ENCODE measurements around the gene OXER1. TPM values are rescaled to one million over a fixed set of nuclear protein-coding genes. Genes with fewer than 3 reads are reported as not detected.

Gene OXER1
- total RNA-seq, 1 donor from 2014 or later = 1.7 TPM

GRCh38 chr2:42722320-42723190 is 41.4 kb downstream of the OXER1 start:
- H3K4me3 Mint-ChIP-seq (ENCODE audit: unreplicated experiment) = no peak overlapping the region
- peaks cover 10% of the 10 kb centered on the region for H3K4me1 Mint-ChIP-seq (ENCODE audit: low read depth)
- no peaks in the 10 kb centered on the region for H3K27me3 Mint-ChIP-seq (ENCODE audit: low read depth)
- peaks cover 2% of the 10 kb centered on the region for H3K36me3 Mint-ChIP-seq (ENCODE audit: low read depth)
- peak overlapping the region; percentile 41 for H3K27ac Mint-ChIP-seq (ENCODE audit: unreplicated experiment)
- H3K9me3 Mint-ChIP-seq (ENCODE audit: low read depth) = no peaks in the 10 kb centered on the region
- TF ChIP-seq CTCF (IDR thresholded peaks at IDR 0.05) = no peak
- no peak for DNase-seq (ENCODE audit: low spot score)

- no peak overlapping the region for H3K27ac Mint-ChIP-seq (ENCODE audit: unreplicated experiment)
- H3K27me3 Mint-ChIP-seq (ENCODE audit: low read depth) = no peaks in the 10 kb centered on the region
- DNase-seq (ENCODE audit: low spot score) = no peak
- no peaks in the 10 kb centered on the region for H3K36me3 Mint-ChIP-seq (ENCODE audit: low read depth)
- peaks cover 10% of the 10 kb centered on the region for H3K4me1 Mint-ChIP-seq (ENCODE audit: low read depth)
- H3K9me3 Mint-ChIP-seq (ENCODE audit: low read depth) = no peaks in the 10 kb centered on the region
- no peak for TF ChIP-seq CTCF (IDR thresholded peaks at IDR 0.05)
- no peak overlapping the region for H3K4me3 Mint-ChIP-seq (ENCODE audit: unreplicated experiment)
These were observed 42.0 kb downstream of the OXER1 start for GRCh38 chr2:42721898-42722297.

- Mint-ChIP-seq H3K4me3 (ENCODE audit: unreplicated experiment) (no peak overlapping the region), H3K36me3 (ENCODE audit: low read depth) (peaks cover 1% of the 10 kb centered on the region), H3K27ac (ENCODE audit: unreplicated experiment) (no peak overlapping the region), H3K4me1 (ENCODE audit: low read depth) (no peaks in the 10 kb centered on the region), H3K27me3 (ENCODE audit: low read depth) (no peaks in the 10 kb centered on the region), H3K9me3 (ENCODE audit: low read depth) (no peaks in the 10 kb centered on the region)
- no peak for TF ChIP-seq CTCF (IDR thresholded peaks at IDR 0.05)
- no peak for DNase-seq (ENCODE audit: low spot score)
These were observed 49.2 kb downstream of the OXER1 start for GRCh38 chr2:42714686-42715085.

- DNase-seq (ENCODE audit: low spot score) = no peak
- Mint-ChIP-seq H3K36me3 (ENCODE audit: low read depth) (peaks cover 3% of the 10 kb centered on the region), H3K27me3 (ENCODE audit: low read depth) (no peaks in the 10 kb centered on the region), H3K4me3 (ENCODE audit: unreplicated experiment) (no peak overlapping the region), H3K4me1 (ENCODE audit: low read depth) (no peaks in the 10 kb centered on the region), H3K9me3 (ENCODE audit: low read depth) (no peaks in the 10 kb centered on the region), H3K27ac (ENCODE audit: unreplicated experiment) (no peak overlapping the region)
- no peak for TF ChIP-seq CTCF (IDR thresholded peaks at IDR 0.05)
These were observed 50.0 kb downstream of the OXER1 start for GRCh38 chr2:42713920-42714319.

- peaks cover 8% of the 10 kb centered on the region for H3K36me3 Mint-ChIP-seq (ENCODE audit: low read depth)
- H3K4me3 Mint-ChIP-seq (ENCODE audit: unreplicated experiment) = no peak overlapping the region
- H3K4me1 Mint-ChIP-seq (ENCODE audit: low read depth) = no peaks in the 10 kb centered on the region
- no peak for DNase-seq (ENCODE audit: low spot score)
- no peaks in the 10 kb centered on the region for H3K9me3 Mint-ChIP-seq (ENCODE audit: low read depth)
- no peaks in the 10 kb centered on the region for H3K27me3 Mint-ChIP-seq (ENCODE audit: low read depth)
- TF ChIP-seq CTCF (IDR thresholded peaks at IDR 0.05) = no peak
- H3K27ac Mint-ChIP-seq (ENCODE audit: unreplicated experiment) = no peak overlapping the region
These were observed 51.0 kb downstream of the OXER1 start for GRCh38 chr2:42712934-42713333.

Other genes with a start within 250 kb of the OXER1 start
- 39.1 to 46.8 TPM (median 39.3 TPM) in 3 replicates for gene MTA3, start 195.5 kb downstream of the OXER1 start, total RNA-seq
- gene HAAO, start 28.4 kb upstream of the OXER1 start, total RNA-seq = 1.6 to 8.5 TPM (median 8.2 TPM) in 3 replicates

Data from chondrocyte (in vitro differentiated cells).